ENCODE measurements around the gene MYH10.
A peak's percentile ranks its signal among the peaks of the same experiment; 100 is the strongest.

Gene MYH10

DNA sequence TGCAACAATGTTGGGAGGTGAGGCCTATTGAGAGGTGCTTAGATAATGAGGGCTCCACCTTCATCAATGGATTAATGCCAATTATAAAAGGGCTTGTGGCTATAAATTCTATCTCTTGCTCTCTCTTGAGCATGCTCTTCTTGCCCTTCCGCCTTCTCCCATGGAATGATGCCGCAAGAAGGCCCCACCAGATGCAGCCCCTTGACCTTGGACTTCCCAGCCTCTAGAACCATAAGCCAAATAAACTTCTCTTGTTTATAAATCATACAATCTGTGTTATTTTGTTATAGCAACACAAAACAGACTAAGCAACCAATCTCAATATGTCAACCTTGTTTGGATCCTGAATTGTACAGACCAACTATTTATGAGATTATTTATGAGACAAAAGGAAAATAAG, 20.0 kb downstream of the MYH10 start:
- no peak for DNase-seq

DNA sequence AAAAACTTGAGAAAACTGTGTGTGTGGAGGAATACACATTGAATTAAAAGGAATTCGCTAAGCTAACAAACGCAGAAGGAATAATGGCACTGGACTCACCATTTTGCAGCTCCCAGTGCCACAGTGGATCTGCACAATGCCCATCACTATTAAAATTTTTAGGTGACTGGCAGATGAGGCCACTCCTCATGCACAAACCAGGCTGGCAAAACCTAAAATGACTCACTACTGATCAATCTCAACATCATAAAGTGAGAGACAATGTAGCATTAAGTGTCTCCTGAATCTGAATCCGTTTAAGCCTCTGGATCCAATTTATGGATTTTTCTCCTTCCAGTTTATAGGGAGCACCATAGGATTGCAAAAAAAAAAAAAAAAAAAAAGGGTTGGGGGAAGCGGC, 20.6 kb downstream of the MYH10 start:
- no peak for DNase-seq

- no peak for DNase-seq
Measured at GRCh38 chr17:8608001-8608400, 22.5 kb downstream of the MYH10 start.

DNA sequence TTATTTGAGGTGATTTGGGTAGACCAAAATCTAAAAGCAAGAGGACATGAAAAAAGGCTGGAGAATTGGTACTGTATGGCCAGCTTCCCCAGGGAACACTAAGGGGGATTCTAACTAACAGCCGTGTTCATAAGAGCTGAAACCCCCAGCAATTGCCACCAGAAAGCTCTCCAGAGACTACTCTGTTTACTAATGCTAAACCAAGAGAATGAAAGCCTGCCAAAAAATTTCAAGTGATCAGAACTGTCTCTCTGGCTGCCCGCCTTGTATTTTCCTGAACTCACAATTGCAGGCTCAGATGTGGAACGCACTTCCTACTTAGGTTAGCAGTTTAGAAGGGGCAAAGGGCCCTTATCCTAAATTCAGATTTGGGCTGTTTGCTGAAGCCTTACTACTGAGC, 24.1 kb downstream of the MYH10 start:
- DNase-seq, result peak in 1 of 56 donors; percentile 3

DNA sequence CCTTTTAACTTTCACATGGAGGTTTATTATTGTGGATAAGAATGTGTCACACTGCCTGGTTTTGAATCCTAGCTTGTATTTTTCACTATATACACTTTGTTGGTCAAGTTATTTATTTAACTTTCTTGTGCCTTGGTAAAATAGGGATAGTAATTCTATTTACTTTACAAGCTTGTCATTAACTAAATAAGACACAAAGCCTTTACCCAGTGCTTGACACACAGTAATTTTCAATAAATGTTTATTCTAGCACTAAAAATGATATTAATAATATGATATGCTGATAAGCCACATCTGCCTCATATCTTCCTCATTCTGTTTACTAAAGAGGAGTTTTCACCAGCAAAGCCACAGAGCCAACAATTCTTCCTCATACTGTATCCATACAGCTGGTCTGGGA, 27.8 kb downstream of the MYH10 start:
- DNase-seq, result no peak

DNA sequence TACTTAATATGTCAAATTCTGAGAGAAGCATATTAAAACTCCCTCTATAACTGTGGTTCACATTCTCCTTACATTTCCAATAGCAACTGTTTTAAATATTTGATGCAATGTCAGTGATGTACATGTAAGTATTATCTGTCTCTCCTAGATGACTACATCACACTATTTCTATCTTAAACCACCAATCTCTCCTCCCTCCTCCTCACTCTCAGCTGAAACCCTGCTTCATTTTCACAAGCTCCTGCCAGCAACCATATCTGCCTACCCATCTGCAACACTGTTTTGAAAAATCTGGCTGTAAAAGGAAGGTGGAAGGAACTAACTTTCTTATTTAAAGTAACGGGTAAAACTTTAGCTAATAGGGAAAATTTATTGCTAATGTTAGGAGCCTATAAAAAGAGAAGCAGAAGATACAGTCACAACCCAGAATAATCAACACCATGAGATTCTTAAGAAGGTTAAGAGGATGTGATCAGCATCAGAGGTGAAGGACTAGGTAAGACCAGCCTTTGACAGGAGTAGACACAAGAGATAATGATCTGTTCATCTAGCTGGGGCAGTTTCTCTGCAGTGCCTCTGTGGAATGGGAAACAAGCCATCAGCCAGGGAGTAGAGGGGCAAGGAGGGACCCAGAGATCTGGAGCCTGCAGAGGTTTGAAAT, 31.0 kb downstream of the MYH10 start:
- DNase-seq, result peak in 5 of 56 donors; percentile 1 to 6 (median 2)

DNA sequence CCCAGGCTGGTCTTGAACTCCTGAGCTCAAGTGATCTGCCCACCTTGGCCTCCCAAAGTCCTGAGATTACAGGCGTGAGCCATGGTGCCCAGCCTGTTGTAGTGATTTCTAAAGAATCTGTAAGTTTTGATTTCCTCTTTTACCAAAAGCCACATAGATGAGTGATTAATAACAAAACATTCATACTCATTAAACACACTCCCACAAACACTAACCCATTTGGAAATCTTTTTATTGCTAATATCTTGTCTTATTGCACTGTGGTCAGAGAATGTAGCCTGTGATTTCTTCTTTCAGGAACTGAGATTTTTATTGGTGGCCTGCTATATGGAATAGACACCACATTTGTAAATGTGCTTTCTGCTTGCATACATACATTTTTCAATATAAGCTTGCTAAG, 31.6 kb downstream of the MYH10 start:
- DNase-seq, result no peak

GRCh38 chr17:8593830-8594229, 36.7 kb downstream of the MYH10 start:
- DNase-seq, result no peak

GRCh38 chr17:8593276-8593675, 37.2 kb downstream of the MYH10 start:
- DNase-seq, result no peak

GRCh38 chr17:8588877-8589554, 41.5 kb downstream of the MYH10 start:
- no peak for DNase-seq

DNA sequence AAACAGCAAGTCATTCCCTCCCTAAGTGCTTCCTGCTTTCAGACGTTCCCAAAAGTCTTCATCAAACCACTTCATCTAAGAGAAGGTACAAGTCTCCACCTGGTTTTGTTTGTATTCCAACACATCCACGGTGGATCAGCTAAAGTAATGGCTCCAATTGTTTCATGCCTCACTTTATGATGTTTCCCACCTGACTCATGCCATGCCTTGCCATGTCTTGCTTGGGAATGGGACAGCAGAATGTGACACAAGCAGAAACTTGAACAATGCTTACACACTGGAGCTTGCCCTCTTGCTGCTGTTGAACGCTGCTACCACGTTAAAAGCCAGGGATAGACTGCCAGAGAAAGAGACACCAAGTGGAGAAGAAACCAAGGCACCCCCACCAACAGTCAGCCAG, 43.8 kb downstream of the MYH10 start:
- no peak for DNase-seq

- DNase-seq, result no peak
Measured at GRCh38 chr17:8585911-8586310, 44.6 kb downstream of the MYH10 start.

GRCh38 chr17:8583954-8584353, 46.6 kb downstream of the MYH10 start:
- DNase-seq, result no peak

- no peak for DNase-seq
Measured at GRCh38 chr17:8580952-8581658, 49.4 kb downstream of the MYH10 start.

DNA sequence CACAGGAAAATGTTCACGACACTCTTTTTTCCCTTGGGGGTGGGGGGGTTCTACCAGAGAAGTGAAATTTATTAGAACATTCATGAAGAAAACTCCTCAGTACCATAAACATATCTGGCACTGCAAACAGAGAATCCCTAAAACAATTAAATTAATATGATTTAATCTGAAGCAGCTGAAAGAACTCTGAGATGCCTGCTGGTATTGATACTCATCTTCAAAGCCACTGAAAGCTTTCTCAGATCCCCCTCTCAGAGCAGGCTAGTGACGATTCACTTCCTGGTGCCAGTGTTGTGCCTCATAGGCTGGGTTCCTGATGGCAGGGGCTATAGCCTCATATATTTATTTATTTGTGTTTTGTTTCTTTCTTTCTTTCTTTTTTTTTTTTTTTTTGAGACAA, 52.7 kb downstream of the MYH10 start:
- no peak for DNase-seq

- no peak for DNase-seq
Measured at GRCh38 chr17:8576559-8577294, 53.8 kb downstream of the MYH10 start.

DNA sequence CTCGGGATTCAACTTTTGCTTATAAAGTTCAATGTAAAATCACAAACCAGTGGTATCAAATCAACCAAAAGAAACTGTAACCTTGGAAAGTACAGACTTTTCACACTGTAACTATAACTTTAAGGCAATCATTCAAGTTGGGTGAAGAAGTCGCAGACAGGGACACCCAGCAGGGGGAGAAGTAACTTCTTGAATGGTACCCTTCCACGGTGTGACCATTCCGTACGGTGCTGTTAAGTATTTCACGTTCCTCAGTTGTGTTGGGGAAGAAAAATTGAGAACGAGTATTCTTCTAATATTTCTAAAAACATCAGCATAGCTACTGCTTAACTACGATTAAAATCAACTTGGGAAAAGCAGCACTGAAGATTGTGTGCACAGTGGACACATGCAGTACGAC, 55.8 kb downstream of the MYH10 start:
- DNase-seq, result no peak

- no peak for DNase-seq
Measured at GRCh38 chr17:8572764-8573163, 57.8 kb downstream of the MYH10 start.

GRCh38 chr17:8563981-8564602, 66.4 kb downstream of the MYH10 start:
- no peak for DNase-seq

- no peak for DNase-seq
Measured at GRCh38 chr17:8563024-8563776, 67.3 kb downstream of the MYH10 start.

DNA sequence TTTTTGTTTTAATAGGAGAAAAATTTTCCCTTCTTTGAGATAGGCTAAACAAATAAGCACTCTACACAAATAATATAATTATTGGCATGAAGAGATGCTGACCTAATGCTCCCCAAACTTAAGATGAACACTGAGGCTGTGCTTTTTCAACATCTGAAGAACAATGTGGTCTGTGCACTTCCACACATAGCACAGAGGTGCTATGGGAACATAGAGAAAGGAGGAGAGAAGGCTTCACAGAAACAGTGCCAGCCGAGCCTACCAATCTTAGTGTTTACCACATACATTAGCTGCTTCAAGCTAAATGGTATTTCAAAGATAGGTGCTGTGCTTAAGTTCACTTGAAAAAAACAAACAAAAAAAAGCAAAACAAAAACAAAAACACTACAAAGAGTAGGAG, 72.4 kb downstream of the MYH10 start:
- no peak for DNase-seq

Data from amygdala (tissue), 56 donors.